Endothelial cell (in vitro differentiated cells): ENCODE measurements around the gene ABO. TPM values are rescaled to one million over a fixed set of nuclear protein-coding genes. Genes with fewer than 3 reads are reported as not detected.
A peak's percentile ranks its signal among the peaks of the same experiment; 100 is the strongest.

Experiments
- DNase-seq: peaks from one replicate; pipeline ENCODE4 v3.0.0; 2021; ENCODE audit warnings: low spot score
- H3K27ac Mint-ChIP-seq: one replicate; pipeline ENCODE4 v1.8.0; 2021; ENCODE audit warnings: mixed read lengths, inconsistent platforms; ENCODE audit not compliant: unreplicated experiment
- H3K27me3 Mint-ChIP-seq: one replicate; pipeline ENCODE4 v1.8.0; 2021; ENCODE audit warnings: mild to moderate bottlenecking, moderate library complexity, mixed read lengths, inconsistent platforms; ENCODE audit not compliant: unreplicated experiment
- H3K36me3 Mint-ChIP-seq: one replicate; pipeline ENCODE4 v1.8.0; 2021; ENCODE audit warnings: mild to moderate bottlenecking, low read depth, mixed read lengths, inconsistent platforms; ENCODE audit not compliant: unreplicated experiment
- H3K4me1 Mint-ChIP-seq: one replicate; pipeline ENCODE4 v1.8.0; 2021; ENCODE audit warnings: mild to moderate bottlenecking, mixed read lengths, inconsistent platforms; ENCODE audit not compliant: unreplicated experiment
- H3K4me3 Mint-ChIP-seq: one replicate; pipeline ENCODE4 v1.8.0; 2021; ENCODE audit warnings: mild to moderate bottlenecking, mixed read lengths, inconsistent platforms; ENCODE audit not compliant: unreplicated experiment
- H3K9me3 Mint-ChIP-seq: one replicate; pipeline ENCODE4 v1.8.0; 2021; ENCODE audit warnings: mixed read lengths, inconsistent platforms; ENCODE audit not compliant: unreplicated experiment
- total RNA-seq: library from RNA; stranded (reverse); fragmentation: NEBNext Ultra II Directional; extraction: Animal tissue kit (Norgen Biotek cat#: 25700); gene quantifications from one replicate; pipeline ENCODE4 v1.2.1, GENCODE V29; 2021; ENCODE audit not compliant: unreplicated experiment
- TF ChIP-seq, protein P1 (sequence below): fragments of 200-600 bp; sonication (generic); IDR thresholded peaks from one replicate; pipeline ENCODE4 v1.5.0; 2021; ENCODE audit warnings: antibody characterized with exemption; ENCODE audit not compliant: unreplicated experiment

Gene ABO
- total RNA-seq, 1 donor from 2014 or later, result 1.4 TPM

DNA sequence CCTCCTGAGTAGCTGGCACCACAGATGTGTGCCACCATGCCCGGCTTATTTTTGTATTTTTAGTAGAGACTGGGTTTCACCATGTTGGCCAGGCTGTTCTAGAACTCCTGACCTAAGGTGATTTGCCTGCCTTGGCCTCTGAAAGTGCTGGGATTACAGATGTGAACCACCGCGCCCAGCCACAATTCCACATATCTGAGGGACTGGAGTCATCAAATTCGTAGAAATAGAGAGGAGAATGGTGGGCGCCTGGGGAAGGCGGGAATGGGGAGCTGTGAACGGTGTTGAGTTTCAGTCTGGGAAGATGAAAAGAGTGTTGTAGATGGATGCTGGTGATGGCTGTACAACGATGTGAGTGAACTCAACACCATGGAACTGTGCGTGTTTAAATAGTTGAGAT is 1.9 kb upstream of the ABO start:
- no peak overlapping the region for H3K4me3 Mint-ChIP-seq
- peaks cover 6% of the 10 kb centered on the region for H3K36me3 Mint-ChIP-seq
- no peak overlapping the region for H3K27ac Mint-ChIP-seq
- H3K27me3 Mint-ChIP-seq, result peaks cover 3% of the 10 kb centered on the region
- peaks cover 4% of the 10 kb centered on the region for H3K4me1 Mint-ChIP-seq
- TF ChIP-seq, protein P1, sequence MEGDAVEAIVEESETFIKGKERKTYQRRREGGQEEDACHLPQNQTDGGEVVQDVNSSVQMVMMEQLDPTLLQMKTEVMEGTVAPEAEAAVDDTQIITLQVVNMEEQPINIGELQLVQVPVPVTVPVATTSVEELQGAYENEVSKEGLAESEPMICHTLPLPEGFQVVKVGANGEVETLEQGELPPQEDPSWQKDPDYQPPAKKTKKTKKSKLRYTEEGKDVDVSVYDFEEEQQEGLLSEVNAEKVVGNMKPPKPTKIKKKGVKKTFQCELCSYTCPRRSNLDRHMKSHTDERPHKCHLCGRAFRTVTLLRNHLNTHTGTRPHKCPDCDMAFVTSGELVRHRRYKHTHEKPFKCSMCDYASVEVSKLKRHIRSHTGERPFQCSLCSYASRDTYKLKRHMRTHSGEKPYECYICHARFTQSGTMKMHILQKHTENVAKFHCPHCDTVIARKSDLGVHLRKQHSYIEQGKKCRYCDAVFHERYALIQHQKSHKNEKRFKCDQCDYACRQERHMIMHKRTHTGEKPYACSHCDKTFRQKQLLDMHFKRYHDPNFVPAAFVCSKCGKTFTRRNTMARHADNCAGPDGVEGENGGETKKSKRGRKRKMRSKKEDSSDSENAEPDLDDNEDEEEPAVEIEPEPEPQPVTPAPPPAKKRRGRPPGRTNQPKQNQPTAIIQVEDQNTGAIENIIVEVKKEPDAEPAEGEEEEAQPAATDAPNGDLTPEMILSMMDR, result no peak
- no peaks in the 10 kb centered on the region for H3K9me3 Mint-ChIP-seq
- DNase-seq, result no peak

DNA sequence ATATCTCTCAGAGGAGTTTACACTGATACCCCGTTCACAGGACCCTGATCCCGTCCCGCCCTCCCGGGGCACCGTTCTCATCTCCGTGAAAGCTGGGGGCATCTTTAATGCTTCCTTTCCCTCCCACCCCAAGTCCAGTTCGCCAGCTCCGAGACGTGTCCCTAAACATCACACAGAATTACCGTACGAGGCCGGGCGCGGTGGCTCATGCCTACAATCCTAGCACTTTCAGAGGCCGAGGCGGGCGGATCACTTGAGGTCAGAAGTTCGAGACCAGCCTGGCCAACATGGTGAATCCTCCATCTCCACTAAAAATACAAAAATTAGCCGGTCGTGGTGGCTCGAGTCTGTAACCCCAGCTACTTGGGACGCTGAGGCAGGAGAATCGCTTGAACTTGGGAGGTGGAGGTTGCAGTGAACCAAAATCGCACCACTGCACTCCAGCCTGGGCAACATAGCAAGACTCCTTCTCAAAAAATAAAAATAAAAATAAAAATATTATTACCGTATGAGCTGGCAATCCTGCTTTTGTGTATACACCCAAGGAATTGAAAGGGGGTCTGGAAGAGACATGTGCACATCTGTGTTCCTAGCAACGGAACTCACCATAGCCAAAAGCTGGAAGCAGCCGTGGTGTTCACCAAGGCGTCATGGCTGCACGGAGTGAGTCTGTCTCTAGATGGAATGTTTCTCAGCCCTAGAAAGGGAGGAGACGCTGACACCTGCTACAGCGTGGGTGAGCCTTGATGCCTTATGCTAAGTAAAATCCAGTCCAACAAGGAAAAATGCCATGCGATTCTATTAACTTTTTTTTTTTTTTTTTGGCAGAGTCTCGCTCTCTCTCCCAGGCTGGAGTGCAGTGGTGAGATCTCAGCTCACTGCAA is 1.2 kb upstream of the ABO start:
- no peak overlapping the region for H3K27ac Mint-ChIP-seq
- peaks cover 6% of the 10 kb centered on the region for H3K36me3 Mint-ChIP-seq
- peaks cover 4% of the 10 kb centered on the region for H3K4me1 Mint-ChIP-seq
- H3K9me3 Mint-ChIP-seq, result no peaks in the 10 kb centered on the region
- peaks cover 5% of the 10 kb centered on the region for H3K27me3 Mint-ChIP-seq
- peak overlapping the region; percentile 85 for H3K4me3 Mint-ChIP-seq
- TF ChIP-seq, protein P1, result no peak
- DNase-seq, result no peak

DNA sequence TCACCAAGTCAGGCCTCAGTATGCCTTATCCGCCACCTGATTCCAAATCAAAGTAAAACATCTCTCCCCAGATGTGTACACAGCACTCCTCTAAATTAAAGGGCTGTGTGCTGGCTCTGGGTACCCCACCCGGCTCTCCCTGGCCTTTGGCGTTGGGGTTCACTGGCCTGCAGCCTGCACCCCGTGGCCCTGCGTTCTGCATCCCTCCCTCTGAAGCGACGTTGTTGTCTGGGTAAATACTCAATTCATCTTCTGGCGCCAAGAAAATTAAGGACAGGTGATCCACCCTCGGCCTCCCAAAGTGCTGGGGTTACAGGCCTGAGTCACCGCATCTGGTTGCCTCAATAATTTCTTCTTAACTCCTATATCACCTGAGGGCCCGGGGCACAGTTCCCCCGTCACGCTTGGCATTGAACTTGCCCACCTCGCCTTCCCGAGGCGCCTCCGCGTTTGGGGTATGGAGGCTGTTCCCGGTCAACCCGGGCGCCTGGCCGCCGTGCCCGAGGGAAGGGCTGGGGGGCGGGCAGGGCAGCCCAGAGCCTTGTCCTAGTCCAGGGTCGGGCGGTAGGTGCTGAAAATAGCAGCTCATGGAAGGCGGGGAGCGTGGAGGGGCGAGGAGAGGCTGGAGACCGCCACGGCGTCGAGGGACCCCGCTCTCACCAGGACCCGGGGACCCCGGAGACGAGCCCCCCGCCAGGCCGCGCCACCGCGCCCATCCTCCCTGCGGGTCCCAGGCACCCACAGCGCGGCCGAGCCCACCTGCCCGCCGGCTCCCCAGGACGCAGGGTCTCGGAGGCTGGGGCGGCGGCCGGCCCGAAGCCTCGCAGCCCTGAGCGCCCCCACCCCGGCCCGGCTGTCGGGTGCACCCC is 531 bp downstream of the ABO start:
- DNase-seq, result no peak
- Mint-ChIP-seq H3K27ac (no peak overlapping the region), H3K4me1 (peaks cover 4% of the 10 kb centered on the region), H3K36me3 (peaks cover 6% of the 10 kb centered on the region), H3K27me3 (peaks cover 5% of the 10 kb centered on the region), H3K9me3 (no peaks in the 10 kb centered on the region), H3K4me3 (no peak overlapping the region)
- TF ChIP-seq, protein P1, result no peak

DNA sequence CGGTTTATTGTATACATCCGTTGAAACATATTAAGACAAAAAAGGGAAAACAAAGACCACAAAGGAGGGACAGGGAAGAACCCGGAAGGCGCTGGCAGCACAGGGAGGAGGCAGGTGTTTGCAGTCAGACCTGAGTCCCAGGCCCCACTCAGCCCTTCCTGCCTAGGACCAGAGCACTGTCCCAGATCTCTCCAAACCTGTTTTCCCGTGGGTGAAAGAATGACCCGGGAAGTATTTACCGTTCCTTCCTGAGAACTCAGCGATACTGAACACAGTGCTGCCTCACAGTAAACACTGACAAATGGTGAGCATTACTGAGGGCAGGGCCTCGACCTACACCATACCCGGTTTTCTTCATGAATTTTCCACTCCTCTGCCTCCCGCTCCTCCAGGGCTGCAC is 1.2 kb downstream of the ABO start:
- TF ChIP-seq, protein P1, result no peak
- no peaks in the 10 kb centered on the region for H3K9me3 Mint-ChIP-seq
- no peak overlapping the region for H3K27ac Mint-ChIP-seq
- peaks cover 4% of the 10 kb centered on the region for H3K4me1 Mint-ChIP-seq
- no peak overlapping the region for H3K4me3 Mint-ChIP-seq
- H3K27me3 Mint-ChIP-seq, result peaks cover 5% of the 10 kb centered on the region
- no peak for DNase-seq
- peaks cover 3% of the 10 kb centered on the region for H3K36me3 Mint-ChIP-seq
